Measurements from ENCODE around the gene THAP5.

- TF ChIP-seq, protein P1, sequence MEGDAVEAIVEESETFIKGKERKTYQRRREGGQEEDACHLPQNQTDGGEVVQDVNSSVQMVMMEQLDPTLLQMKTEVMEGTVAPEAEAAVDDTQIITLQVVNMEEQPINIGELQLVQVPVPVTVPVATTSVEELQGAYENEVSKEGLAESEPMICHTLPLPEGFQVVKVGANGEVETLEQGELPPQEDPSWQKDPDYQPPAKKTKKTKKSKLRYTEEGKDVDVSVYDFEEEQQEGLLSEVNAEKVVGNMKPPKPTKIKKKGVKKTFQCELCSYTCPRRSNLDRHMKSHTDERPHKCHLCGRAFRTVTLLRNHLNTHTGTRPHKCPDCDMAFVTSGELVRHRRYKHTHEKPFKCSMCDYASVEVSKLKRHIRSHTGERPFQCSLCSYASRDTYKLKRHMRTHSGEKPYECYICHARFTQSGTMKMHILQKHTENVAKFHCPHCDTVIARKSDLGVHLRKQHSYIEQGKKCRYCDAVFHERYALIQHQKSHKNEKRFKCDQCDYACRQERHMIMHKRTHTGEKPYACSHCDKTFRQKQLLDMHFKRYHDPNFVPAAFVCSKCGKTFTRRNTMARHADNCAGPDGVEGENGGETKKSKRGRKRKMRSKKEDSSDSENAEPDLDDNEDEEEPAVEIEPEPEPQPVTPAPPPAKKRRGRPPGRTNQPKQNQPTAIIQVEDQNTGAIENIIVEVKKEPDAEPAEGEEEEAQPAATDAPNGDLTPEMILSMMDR (IDR thresholded peaks at IDR 0.05): no peak
- no peak for TF ChIP-seq POLR2A (IDR thresholded peaks at IDR 0.05)
Observed at GRCh38 chr7:108522780-108523179, 46.7 kb downstream of the THAP5 start.
